Hematopoietic multipotent progenitor cell treated with erythropoietin and hydrocortisone succinate and interleukin-3 and kit ligand, for 8 days (in vitro differentiated cells): ENCODE results near the gene FAM120B.
"Not testable (repeated sequence)": the region's sequence is repeated elsewhere in the genome, so short reads cannot be mapped to it uniquely, and the experiment has no call there.

Experiments
- DNase-seq: peaks from one replicate; pipeline ENCODE4 v3.0.0-alpha.2; 2015

FAM120B gene, protein sequence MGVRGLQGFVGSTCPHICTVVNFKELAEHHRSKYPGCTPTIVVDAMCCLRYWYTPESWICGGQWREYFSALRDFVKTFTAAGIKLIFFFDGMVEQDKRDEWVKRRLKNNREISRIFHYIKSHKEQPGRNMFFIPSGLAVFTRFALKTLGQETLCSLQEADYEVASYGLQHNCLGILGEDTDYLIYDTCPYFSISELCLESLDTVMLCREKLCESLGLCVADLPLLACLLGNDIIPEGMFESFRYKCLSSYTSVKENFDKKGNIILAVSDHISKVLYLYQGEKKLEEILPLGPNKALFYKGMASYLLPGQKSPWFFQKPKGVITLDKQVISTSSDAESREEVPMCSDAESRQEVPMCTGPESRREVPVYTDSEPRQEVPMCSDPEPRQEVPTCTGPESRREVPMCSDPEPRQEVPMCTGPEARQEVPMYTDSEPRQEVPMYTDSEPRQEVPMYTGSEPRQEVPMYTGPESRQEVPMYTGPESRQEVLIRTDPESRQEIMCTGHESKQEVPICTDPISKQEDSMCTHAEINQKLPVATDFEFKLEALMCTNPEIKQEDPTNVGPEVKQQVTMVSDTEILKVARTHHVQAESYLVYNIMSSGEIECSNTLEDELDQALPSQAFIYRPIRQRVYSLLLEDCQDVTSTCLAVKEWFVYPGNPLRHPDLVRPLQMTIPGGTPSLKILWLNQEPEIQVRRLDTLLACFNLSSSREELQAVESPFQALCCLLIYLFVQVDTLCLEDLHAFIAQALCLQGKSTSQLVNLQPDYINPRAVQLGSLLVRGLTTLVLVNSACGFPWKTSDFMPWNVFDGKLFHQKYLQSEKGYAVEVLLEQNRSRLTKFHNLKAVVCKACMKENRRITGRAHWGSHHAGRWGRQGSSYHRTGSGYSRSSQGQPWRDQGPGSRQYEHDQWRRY

DNA sequence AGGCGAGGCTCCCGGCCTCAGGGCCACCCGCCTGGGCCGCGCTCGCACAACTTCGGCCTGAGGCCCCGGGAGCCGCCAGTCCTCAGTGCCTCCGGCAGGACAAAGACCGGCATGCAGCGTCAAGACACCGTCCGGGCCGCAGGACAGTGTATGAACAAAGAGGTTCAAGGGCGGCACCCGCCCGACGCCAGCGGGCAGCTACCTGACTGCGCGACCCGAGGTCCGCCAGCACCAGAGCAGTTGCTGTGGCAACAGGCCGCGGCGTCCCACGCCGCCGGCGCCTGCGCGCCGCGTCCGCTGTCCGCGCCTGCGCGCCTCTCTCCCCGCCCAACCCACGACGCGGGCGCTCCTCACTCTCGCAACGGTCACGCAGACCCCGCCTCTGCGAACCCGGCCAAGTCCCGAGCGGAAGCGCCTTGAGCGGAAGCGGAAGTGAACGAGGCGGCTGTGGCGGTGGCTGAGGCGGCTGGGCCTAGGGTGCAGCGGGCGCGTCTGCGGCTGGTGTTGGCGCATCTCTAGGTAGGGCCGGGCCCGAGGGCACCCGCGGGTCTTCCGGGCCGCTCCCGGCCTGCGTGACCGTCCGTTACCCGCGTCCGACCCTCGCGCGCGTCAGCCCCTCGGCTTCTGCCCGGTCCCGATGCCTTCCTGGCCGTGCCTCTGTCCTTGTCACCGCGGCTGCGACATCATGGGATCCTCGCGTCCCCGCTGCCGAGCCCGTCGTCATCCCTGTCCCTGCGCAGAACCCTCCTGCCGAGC lies at the start of gene FAM120B:
TSS of gene FAM120B (plus strand) at position 435 of the 756 bp plus-strand sequence. CDS start 10,633 bp downstream, outside the sequence.
- peak; percentile 96 for DNase-seq

DNA sequence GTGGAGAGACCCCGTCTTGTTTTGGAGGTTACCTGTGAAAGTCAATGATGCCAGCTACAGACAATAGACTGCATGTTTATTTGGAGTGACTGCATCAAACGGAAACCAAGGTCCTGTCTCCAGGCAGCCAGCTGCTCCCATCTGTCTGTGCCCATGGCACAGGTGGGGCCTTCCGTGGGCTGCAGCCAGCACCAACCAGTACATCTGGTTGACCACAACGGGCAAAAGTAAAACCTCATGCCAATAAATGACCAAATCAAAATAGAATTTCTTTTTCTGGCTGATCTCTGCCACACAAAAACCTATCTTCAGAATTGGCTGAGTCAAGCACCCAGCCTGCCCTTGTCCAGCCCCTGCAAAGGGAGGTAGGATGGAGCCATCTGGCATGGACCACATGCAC lies 49.2 kb upstream of the FAM120B start:
- DNase-seq = no peak

DNA sequence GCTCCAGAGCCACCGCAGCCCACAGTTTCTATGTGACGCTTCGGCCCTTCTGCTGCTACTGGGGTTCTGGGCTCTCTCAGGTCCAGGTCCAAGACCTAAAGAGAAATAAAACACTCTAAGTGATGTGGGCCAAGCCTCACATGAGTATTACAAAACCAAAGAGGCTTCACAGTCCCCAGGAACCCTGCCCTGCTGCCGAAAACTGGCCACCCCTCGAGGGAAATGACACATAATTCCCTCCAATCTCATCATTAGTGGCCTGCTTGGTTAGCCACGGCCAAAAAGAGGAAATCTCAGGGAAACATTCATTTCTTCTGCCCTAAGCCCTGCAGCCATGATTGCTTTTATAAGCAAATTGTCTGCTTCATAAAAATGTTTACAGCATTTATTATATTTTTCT lies 48.2 kb upstream of the FAM120B start:
- DNase-seq = no peak

DNA sequence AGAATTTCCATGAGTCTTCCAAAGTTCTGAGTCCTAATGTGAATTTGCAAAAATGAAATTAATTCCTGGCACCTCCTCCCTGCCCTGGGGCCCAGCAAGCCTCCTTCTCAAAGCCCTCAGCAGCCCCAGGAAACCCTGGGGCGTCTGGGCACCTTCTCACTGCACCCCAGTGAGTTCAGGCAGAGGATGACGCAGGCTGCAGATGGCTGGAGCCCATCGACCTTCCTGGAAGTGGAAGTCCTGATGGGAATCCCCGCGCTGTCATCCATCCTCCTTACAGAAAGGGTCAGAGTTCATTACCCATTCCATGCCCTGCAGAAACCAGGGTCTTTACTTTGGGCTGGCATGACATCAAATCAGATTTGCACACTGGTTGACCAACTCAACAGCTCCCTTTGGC lies 47.3 kb upstream of the FAM120B start:
- DNase-seq = no peak

- no peak for DNase-seq
These were observed 45.9 kb upstream of the FAM120B start for GRCh38 chr6:170260686-170261085.

GRCh38 chr6:170261643-170262488 lies 44.7 kb upstream of the FAM120B start:
- no peak for DNase-seq

DNA sequence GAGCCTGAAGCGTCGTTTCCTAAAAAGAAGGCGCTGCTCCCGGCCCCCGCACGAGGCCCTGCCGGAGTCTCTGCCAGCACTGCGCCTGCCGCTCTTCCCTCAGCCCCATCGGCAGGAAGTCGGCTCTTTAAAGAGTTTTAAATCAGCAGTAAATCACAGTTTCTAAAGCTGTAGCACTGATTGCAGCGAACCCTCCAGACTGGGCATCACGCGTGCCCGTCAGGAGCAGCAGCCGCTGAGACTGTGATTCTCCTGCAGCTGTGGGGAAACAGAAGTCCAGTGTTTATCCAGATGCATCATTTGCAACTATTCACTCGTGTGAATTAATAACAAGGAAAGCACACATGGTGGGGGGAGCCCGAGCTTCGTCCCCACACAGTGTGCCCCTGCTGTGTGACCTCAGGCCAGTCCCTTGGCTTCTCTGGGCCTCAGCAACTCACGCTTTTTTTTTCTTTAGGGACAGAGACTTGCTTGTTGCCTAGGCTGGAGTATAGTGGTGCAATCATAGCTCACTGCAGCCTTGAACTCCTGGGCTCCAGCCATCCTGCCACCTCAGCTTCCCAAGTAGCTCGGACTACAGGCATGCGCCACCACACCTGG lies 44.0 kb upstream of the FAM120B start:
- DNase-seq = no peak

DNA sequence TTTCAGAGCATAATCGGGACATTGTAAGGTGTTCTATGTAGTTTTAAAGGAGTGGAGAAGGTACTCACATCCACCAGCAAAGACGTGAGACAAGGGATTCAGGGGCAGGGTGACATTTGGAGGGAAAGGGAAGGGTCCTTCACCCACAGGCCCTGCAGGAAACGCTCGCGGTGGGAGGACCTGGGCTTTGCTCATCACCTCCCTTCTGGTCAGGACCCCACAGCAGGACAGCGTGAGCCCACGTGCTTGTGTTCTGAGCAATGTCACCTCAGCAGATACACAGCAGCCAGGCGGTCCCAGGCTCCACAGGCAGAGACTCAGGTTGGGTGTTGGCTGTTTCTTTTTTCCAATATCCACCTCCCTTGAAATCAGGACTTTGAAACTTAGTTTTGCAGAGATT lies 43.1 kb upstream of the FAM120B start:
- DNase-seq = no peak

DNA sequence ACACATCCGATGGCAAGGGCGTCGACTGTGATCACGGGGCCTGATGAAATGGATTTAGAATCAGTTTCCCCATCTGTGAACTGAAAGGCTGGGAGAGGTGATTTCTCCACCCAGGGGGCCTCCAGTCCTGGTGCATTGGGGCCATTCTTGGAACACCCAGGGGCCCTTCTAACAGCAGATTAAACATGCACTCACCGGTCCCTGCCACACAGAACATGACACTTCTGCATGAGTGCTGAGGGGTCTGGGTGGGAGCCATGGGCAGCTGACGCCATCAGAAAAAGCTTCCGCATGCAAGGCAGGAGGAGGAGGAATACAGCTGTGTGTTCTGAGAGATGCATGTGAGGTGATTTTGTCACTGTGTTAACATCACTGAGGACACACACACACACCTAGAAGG lies 42.5 kb upstream of the FAM120B start:
- no peak for DNase-seq

- not testable (repeated sequence) for DNase-seq
These were observed 41.9 kb upstream of the FAM120B start for GRCh38 chr6:170264644-170265043.

DNA sequence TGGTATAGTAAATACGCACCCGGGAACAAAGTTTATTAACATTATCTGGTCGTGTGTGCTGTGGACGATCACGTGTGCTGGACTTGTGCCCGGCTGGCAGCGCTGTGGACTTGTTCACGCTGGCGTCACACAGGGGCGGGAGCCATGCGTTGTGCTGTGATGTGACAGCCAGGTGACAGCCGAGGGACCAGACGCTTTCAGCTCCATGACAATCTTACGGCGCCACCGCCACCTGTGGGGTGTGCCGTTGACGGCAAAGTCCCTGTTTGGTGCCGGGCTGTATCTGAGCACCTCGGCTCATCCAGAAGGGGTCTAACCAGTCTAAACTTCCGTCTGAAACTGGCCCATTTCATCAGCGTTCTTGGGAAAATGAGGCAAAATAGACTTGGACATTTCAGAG lies 40.9 kb upstream of the FAM120B start:
- no peak for DNase-seq

DNA sequence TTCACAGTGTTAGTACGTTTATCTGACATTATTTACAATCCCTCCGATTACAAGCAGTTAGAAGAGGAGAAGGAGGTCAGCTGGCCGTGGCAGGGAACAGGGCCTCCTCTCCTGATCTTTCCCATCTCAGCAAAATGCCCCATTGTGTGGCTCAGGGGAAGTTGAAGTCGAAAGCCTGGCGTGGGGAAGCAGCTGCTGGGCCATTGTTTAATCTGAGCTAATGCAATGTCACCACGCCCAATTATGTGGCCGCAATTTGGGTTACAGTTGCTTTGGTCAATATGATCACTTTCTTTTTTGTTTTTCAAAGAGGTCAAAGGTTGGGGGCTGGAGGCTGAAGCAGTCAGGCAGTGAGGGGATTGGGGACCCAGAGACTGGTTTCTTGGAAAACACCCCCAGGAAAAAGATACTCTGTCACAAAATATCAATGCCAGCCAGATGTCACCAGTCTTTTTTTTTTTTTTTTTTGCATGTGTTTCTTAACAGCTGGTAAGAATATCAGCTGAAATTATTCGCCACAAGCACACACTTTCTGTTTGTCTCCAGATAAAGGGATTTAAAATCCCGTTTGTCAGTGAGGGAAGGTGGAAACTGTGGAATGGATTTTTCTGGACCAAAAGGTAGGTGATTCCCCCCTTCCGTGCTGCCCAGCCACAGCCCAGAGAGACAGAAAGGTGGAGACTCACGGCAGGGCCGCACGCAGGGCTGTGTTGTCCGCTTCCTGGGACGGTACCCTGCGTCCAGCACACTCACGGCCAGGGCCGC lies 40.3 kb upstream of the FAM120B start:
- no peak for DNase-seq

GRCh38 chr6:170267688-170268087 lies 38.9 kb upstream of the FAM120B start:
- no peak for DNase-seq

GRCh38 chr6:170268216-170269129 lies 38.1 kb upstream of the FAM120B start:
- no peak for DNase-seq

DNA sequence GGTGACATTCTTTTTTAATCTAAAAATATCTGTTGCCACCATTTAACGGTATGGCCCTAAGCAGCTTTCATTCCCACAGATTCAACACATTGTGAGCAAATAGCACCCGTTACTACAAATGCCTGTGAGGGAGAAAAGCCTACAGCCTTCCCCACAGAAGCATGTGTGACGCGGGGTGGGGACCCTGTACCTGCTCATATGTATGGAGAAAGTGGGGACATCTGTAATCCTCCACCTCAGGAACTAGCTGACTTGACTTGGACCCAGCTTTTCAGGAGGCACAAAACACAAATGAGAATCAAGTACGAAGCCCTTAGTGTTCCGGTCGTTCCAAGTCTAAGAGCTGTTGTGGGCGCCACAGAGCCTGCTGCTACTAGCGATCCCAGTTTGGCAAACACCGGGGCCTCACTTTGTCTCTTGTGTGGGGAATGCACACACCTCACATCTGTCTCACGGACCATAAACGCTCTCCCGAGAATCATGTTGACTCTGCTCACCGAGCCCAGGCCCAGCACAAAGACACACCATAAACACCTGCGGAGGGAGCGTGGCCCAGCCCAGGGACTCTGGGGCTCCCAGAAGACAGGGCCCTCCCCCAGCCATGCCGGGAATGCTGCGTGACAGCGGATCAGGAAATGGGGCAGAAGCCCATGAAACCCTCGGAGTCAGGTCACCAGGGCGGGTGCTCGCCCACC lies 37.3 kb upstream of the FAM120B start:
- DNase-seq = no peak

DNA sequence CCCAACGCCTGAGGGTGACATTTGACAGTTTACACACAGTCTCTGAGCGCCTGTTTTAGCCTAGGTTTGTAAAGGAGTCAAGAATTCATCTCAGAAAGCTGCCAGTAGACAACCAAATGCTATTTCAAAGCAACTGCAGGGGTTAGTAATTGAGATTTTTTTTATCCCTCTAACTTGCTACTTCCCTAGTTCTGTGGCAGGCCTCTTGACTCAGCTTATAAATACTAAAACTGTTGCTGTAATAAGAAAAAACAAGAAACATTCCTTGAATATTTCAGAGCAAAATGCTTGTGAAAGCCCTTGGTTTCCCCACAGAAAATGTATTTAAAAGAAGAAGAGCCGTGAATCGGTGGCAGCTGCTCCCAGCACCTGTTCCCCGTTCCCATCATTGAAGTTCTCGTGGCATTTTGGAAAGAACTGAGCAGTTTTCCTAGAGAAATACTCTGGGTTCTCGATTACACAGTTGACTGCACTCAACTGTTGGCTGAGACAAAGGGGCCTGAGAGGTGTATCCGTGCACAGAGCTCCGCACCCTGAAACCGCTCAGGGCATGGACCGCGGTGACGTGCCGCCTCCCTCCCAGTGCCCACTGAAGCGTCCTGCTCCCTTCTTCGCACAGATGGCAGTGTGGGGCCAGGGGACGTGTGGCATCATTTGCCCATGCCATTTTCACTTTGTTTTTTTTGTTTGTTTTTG lies 36.6 kb upstream of the FAM120B start:
- DNase-seq = no peak

DNA sequence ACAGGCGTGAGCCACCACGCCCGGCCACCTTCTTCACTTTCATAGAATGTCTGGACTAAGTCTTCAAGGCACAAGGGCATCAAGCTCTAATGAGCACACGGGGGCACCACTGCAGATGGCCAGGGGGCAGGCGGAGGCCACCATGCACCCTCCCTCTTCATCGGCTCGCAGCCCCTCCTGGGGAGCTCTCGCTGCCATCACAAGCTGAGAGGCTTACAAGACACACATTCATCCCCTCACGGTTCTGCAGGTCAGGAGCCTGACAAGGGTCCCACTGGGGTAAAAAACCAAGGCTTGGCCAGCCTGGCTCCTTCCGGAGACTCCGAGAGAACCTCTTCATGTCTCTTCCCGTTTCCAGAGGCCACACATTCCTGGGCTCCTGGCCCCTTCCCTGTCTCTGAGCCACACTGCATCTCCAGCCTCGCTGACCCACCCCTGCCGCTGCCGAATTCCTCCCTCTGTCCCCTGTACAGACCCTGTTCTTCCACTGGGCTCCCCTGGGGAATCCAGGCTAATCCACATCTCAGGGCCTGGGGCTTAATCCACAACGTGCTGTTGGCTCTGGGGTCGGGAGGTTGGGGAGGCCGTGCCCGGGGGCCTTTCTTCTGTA lies 35.5 kb upstream of the FAM120B start:
- DNase-seq = no peak

DNA sequence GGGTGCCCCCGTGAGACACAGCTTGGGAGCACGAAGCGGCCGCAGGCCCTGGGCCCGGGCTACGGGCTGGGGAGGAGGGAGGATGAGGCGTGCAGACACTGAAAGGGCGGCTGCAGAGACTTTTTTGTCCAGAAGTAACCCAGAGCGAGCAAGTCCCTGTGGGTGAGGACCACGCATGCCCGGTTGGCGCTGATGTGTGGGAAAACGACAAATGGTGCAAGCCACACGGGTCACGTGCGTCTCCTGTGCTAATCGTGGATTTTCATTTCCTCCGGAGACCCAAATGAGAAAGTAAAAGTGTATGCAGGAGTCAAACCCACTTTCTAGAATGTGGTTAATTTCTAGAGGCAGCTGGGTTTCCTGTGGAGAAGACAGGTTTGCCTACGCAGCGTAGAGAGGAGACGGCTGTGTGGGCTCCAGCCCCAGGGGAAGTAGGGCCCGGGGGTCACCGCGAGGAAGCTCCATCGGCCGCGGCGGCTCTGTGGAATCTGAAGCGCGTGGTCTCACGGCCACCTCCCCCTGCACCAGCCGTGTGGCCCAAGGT lies 34.7 kb upstream of the FAM120B start:
- DNase-seq = no peak
